CD4-positive, CD25-positive, alpha-beta regulatory T cell (primary cell): ENCODE data around the gene SLC2A4RG. TPM values are rescaled to one million over a fixed set of nuclear protein-coding genes. Genes with fewer than 3 reads are reported as not detected.
"Not testable (repeated sequence)": the region's sequence is repeated elsewhere in the genome, so short reads cannot be mapped to it uniquely, and the experiment has no call there.

Source experiments
- ATAC-seq, 2 donors: fragments of 150-1000 bp; cut with Tn5 transposase; one replicate each; pipeline ENCODE4 v1.10.0; 2021; ENCODE audit warnings: low read depth in 2 of 2, moderate number of reproducible peaks in 2 of 2, moderate library complexity in 1 of 2
- DNase-seq, 3 donors: peaks; one replicate each; pipeline versions ENCODE4 v3.0.0 to v3.0.0-alpha.2; 2012 to 2022; ENCODE audit warnings: mixed read lengths in 1 of 3
- H3K27ac ChIP-seq: one replicate; pipeline ENCODE4 v1.7.0; 2013; ENCODE audit warnings: mild to moderate bottlenecking, low read length; ENCODE audit not compliant: insufficient read depth, poor library complexity, severe bottlenecking
- H3K27me3 ChIP-seq: one replicate; pipeline ENCODE4 v1.7.0; 2013; ENCODE audit warnings: low read length; ENCODE audit not compliant: control insufficient read depth, insufficient read depth
- H3K36me3 ChIP-seq: one replicate; pipeline ENCODE4 v1.7.0; 2013; ENCODE audit warnings: mild to moderate bottlenecking, low read length, moderate library complexity; ENCODE audit not compliant: control insufficient read depth, insufficient read depth
- H3K4me1 ChIP-seq: 2 replicates; pipeline ENCODE4 v1.7.0; 2013; ENCODE audit warnings: mild to moderate bottlenecking, low read length; ENCODE audit not compliant: insufficient read depth, control insufficient read depth, poor library complexity, severe bottlenecking
- H3K4me3 ChIP-seq: one replicate; pipeline ENCODE4 v1.7.0; 2013; ENCODE audit warnings: low read depth, mild to moderate bottlenecking, low read length, moderate library complexity
- H3K9me3 ChIP-seq, 2 experiments: 1 replicate in 1 of 2; 2 replicates in 1 of 2; pipeline ENCODE4 v1.7.0; 2013; ENCODE audit warnings: low read length in 2 of 2, mild to moderate bottlenecking in 1 of 2, moderate library complexity in 1 of 2; ENCODE audit not compliant: control insufficient read depth in 2 of 2
- H3K27ac Mint-ChIP-seq, 3 donors: one replicate each; pipeline ENCODE4 v1.8.0; 2020 to 2022; ENCODE audit warnings: mild to moderate bottlenecking in 3 of 3, mixed read lengths in 3 of 3, moderate library complexity in 2 of 3
- H3K27me3 Mint-ChIP-seq: one replicate; pipeline ENCODE4 v1.8.0; 2022; ENCODE audit warnings: mild to moderate bottlenecking, mixed read lengths
- H3K36me3 Mint-ChIP-seq: one replicate; pipeline ENCODE4 v1.8.0; 2020; ENCODE audit warnings: mixed read lengths
- H3K4me1 Mint-ChIP-seq, 4 donors: one replicate each; pipeline ENCODE4 v1.8.0; 2020 to 2022; ENCODE audit warnings: mixed read lengths in 4 of 4, mild to moderate bottlenecking in 1 of 4
- H3K4me3 Mint-ChIP-seq, 4 donors: one replicate each; pipeline ENCODE4 v1.8.0; 2020 to 2022; ENCODE audit warnings: mild to moderate bottlenecking in 4 of 4, mixed read lengths in 4 of 4, moderate library complexity in 3 of 4
- H3K9me3 Mint-ChIP-seq, 7 donors: one replicate each; pipeline ENCODE4 v1.8.0; 2020 to 2022; ENCODE audit warnings: mixed read lengths in 7 of 7, mild to moderate bottlenecking in 3 of 7, moderate library complexity in 2 of 7
- polyA plus RNA-seq, 4 donors: library from polyadenylated mRNA; unstranded; fragments of 300-500 nt; fragmentation: Illumina TruSeq; gene quantifications; one replicate each; pipeline ENCODE4 v1.2.3, GENCODE V29; 2021
- total RNA-seq: library from RNA; stranded (reverse); gene quantifications from one replicate; pipeline ENCODE4 v1.2.3, GENCODE V29; 2022

Gene SLC2A4RG
- total and polyA plus RNA-seq, 5 donors from 2014 or later: 2.9 to 110 (median 4.8) TPM

GRCh38 chr20:63771046-63771707, 31.6 kb downstream of the SLC2A4RG start:
- Mint-ChIP-seq H3K4me3 (no peak overlapping the region), H3K36me3 (no peaks in the 10 kb centered on the region)

GRCh38 chr20:63772781-63773518, 33.4 kb downstream of the SLC2A4RG start:
- DNase-seq (no peak), ATAC-seq (no peak)
- Mint-ChIP-seq H3K9me3 (peaks cover 0 to 1% (median 0%) of the 10 kb centered on the region in 7 donors), H3K36me3 (no peaks in the 10 kb centered on the region), H3K27ac (no peak overlapping the region), H3K4me1 (peaks cover 0 to 8% (median under 1%) of the 10 kb centered on the region in 4 donors), H3K27me3 (no peaks in the 10 kb centered on the region), H3K4me3 (no peak overlapping the region)
- no peaks in the 10 kb centered on the region for H3K4me1 ChIP-seq
- no peaks in the 10 kb centered on the region for H3K36me3 ChIP-seq
- no peak overlapping the region for H3K27ac ChIP-seq
- no peak overlapping the region for H3K4me3 ChIP-seq
- no peaks in the 10 kb centered on the region for H3K27me3 ChIP-seq
- H3K9me3 ChIP-seq: no peaks in the 10 kb centered on the region

More at GRCh38 chr20:63771046-63771707, 31.6 kb downstream of the SLC2A4RG start:
- H3K4me1 Mint-ChIP-seq: peaks cover 0 to 8% (median under 1%) of the 10 kb centered on the region in 4 donors
- H3K27ac ChIP-seq: no peak overlapping the region
- no peak for DNase-seq
- no peaks in the 10 kb centered on the region for H3K36me3 ChIP-seq
- no peaks in the 10 kb centered on the region for H3K27me3 ChIP-seq
- no peaks in the 10 kb centered on the region for H3K27me3 Mint-ChIP-seq
- ATAC-seq: no peak
- no peaks in the 10 kb centered on the region for H3K9me3 Mint-ChIP-seq
- H3K27ac Mint-ChIP-seq: no peak overlapping the region
- no peaks in the 10 kb centered on the region for H3K4me1 ChIP-seq
- no peak overlapping the region for H3K4me3 ChIP-seq
- H3K9me3 ChIP-seq: no peaks in the 10 kb centered on the region

- DNase-seq (no peak), ATAC-seq (no peak)
- Histone ChIP-seq H3K27me3 (no peaks in the 10 kb centered on the region), H3K36me3 (no peaks in the 10 kb centered on the region), H3K27ac (no peak overlapping the region), H3K9me3 (no peaks in the 10 kb centered on the region), H3K4me1 (no peaks in the 10 kb centered on the region), H3K4me3 (no peak overlapping the region)
- H3K36me3 Mint-ChIP-seq: no peaks in the 10 kb centered on the region
- peaks cover 0 to 1% (median 0%) of the 10 kb centered on the region in 7 donors for H3K9me3 Mint-ChIP-seq
- H3K4me3 Mint-ChIP-seq: no peak overlapping the region
- H3K27ac Mint-ChIP-seq: no peak overlapping the region
- H3K27me3 Mint-ChIP-seq: no peaks in the 10 kb centered on the region
- H3K4me1 Mint-ChIP-seq: peaks cover 0 to 8% (median under 1%) of the 10 kb centered on the region in 4 donors
Measured at GRCh38 chr20:63773571-63774241, 34.1 kb downstream of the SLC2A4RG start.

GRCh38 chr20:63774306-63774705, 34.7 kb downstream of the SLC2A4RG start:
- Mint-ChIP-seq H3K36me3 (no peaks in the 10 kb centered on the region), H3K9me3 (peaks cover 0 to 1% (median 0%) of the 10 kb centered on the region in 7 donors), H3K4me3 (no peak overlapping the region), H3K4me1 (peaks cover 0 to 8% (median under 1%) of the 10 kb centered on the region in 4 donors), H3K27ac (no peak overlapping the region), H3K27me3 (no peaks in the 10 kb centered on the region)
- Histone ChIP-seq H3K36me3 (no peaks in the 10 kb centered on the region), H3K4me3 (no peak overlapping the region), H3K27ac (no peak overlapping the region), H3K27me3 (no peaks in the 10 kb centered on the region), H3K9me3 (no peaks in the 10 kb centered on the region), H3K4me1 (no peaks in the 10 kb centered on the region)
- DNase-seq (no peak), ATAC-seq (no peak)

- H3K4me3 Mint-ChIP-seq: peak overlapping the region in 2 of 4 donors; percentile 13 to 32
- ATAC-seq (no peak), DNase-seq (peak in 1 of 3 donors; percentile 15)
- H3K27me3 ChIP-seq: no peaks in the 10 kb centered on the region
- no peak overlapping the region for H3K27ac Mint-ChIP-seq
- no peaks in the 10 kb centered on the region for H3K4me1 ChIP-seq
- no peak overlapping the region for H3K27ac ChIP-seq
- peaks cover 0 to 1% (median 0%) of the 10 kb centered on the region in 7 donors for H3K9me3 Mint-ChIP-seq
- peaks cover 0 to 8% (median under 1%) of the 10 kb centered on the region in 4 donors for H3K4me1 Mint-ChIP-seq
- H3K9me3 ChIP-seq: no peaks in the 10 kb centered on the region
- H3K36me3 ChIP-seq: no peaks in the 10 kb centered on the region
- no peaks in the 10 kb centered on the region for H3K36me3 Mint-ChIP-seq
- H3K27me3 Mint-ChIP-seq: no peaks in the 10 kb centered on the region
- no peak overlapping the region for H3K4me3 ChIP-seq
Measured at GRCh38 chr20:63775096-63775978, 35.8 kb downstream of the SLC2A4RG start.

- ATAC-seq, H3K27ac Mint-ChIP-seq, H3K9me3 Mint-ChIP-seq, H3K27me3 Mint-ChIP-seq, H3K36me3 ChIP-seq, H3K4me3 ChIP-seq, H3K4me1 ChIP-seq, H3K9me3 ChIP-seq, H3K27ac ChIP-seq, H3K27me3 ChIP-seq, H3K36me3 Mint-ChIP-seq, H3K4me3 Mint-ChIP-seq, DNase-seq: not testable (repeated sequence)
- peaks cover 0 to 11% (median 4%) of the 10 kb centered on the region in 4 donors for H3K4me1 Mint-ChIP-seq
Measured at GRCh38 chr20:63776875-63777274, 37.3 kb downstream of the SLC2A4RG start.

GRCh38 chr20:63777614-63778013, 38.0 kb downstream of the SLC2A4RG start:
- no peak for ATAC-seq
- H3K36me3 ChIP-seq: no peaks in the 10 kb centered on the region
- H3K27ac Mint-ChIP-seq: no peak overlapping the region
- no peak for DNase-seq
- H3K4me1 ChIP-seq: no peaks in the 10 kb centered on the region
- H3K4me1 Mint-ChIP-seq: peaks cover 0 to 16% (median 6%) of the 10 kb centered on the region in 4 donors
- H3K4me3 Mint-ChIP-seq: no peak overlapping the region
- no peaks in the 10 kb centered on the region for H3K27me3 ChIP-seq
- H3K36me3 Mint-ChIP-seq: no peaks in the 10 kb centered on the region
- H3K9me3 Mint-ChIP-seq: peaks cover 0 to 1% (median 0%) of the 10 kb centered on the region in 7 donors
- H3K27ac ChIP-seq: no peak overlapping the region
- H3K9me3 ChIP-seq: no peaks in the 10 kb centered on the region
- no peaks in the 10 kb centered on the region for H3K27me3 Mint-ChIP-seq
- H3K4me3 ChIP-seq: no peak overlapping the region
